Parathyroid adenoma (tissue), 2 donors: ENCODE results near the gene ANKRD18A.

Source experiments
- H2AFZ ChIP-seq: fragments of 300-600 bp; sonication (generic); one replicate; pipeline ENCODE4 v1.7.0; 2017; ENCODE audit warnings: antibody characterized with exemption, mild to moderate bottlenecking
- H3K27ac ChIP-seq: fragments of 300-600 bp; sonication (generic); one replicate; pipeline ENCODE4 v1.7.0; 2017
- H3K27me3 ChIP-seq: fragments of 300-600 bp; sonication (generic); one replicate; pipeline ENCODE4 v1.7.0; 2017; ENCODE audit warnings: low read length; ENCODE audit not compliant: control insufficient read depth, insufficient read depth
- H3K36me3 ChIP-seq: fragments of 300-600 bp; sonication (generic); one replicate; pipeline ENCODE4 v1.7.0; 2017; ENCODE audit warnings: low read length; ENCODE audit not compliant: control insufficient read depth, insufficient read depth
- H3K4me1 ChIP-seq: fragments of 300-600 bp; sonication (generic); one replicate; pipeline ENCODE4 v1.7.0; 2017; ENCODE audit warnings: control low read depth
- H3K4me2 ChIP-seq: fragments of 300-600 bp; sonication (generic); one replicate; pipeline ENCODE4 v1.7.0; 2017; ENCODE audit warnings: low read length
- H3K4me3 ChIP-seq: fragments of 300-600 bp; sonication (generic); one replicate; pipeline ENCODE4 v1.7.0; 2017; ENCODE audit warnings: low read depth, low read length
- H3K79me2 ChIP-seq: fragments of 300-600 bp; sonication (generic); one replicate; pipeline ENCODE4 v1.7.0; 2017; ENCODE audit warnings: control low read depth
- H3K9ac ChIP-seq: fragments of 300-600 bp; sonication (generic); one replicate; pipeline ENCODE4 v1.7.0; 2017; ENCODE audit warnings: mild to moderate bottlenecking
- H3K9me3 ChIP-seq: fragments of 300-600 bp; sonication (generic); one replicate; pipeline ENCODE4 v1.7.0; 2017; ENCODE audit warnings: low read length; ENCODE audit not compliant: control insufficient read depth
- CTCF ChIP-seq: fragments of 300-600 bp; sonication (generic); IDR thresholded peaks from one replicate; pipeline ENCODE4 v1.7.0; 2017; ENCODE audit warnings: antibody characterized with exemption, mild to moderate bottlenecking
- donor health status: primary hyperparathyroidism.

ANKRD18A gene

GRCh38 chr9:38620483-38621433 lies at the start of gene ANKRD18A:
ANKRD18A (minus strand) TSS chr9:38620596; CDS start chr9:38620285, 311 bp downstream.
- peaks cover 3% of the 10 kb centered on the region for H3K4me1 ChIP-seq
- peak within 1 kb of the TSS; percentile 60 for H2AFZ ChIP-seq
- peak; percentile 62 for TF ChIP-seq CTCF
- peak within 1 kb of the TSS; percentile 84 for H3K27ac ChIP-seq
- H3K36me3 ChIP-seq = no peaks in the 10 kb centered on the region
- no peaks in the 10 kb centered on the region for H3K79me2 ChIP-seq
- peak within 1 kb of the TSS; percentile 69 for H3K4me3 ChIP-seq
- no peaks in the 10 kb centered on the region for H3K9me3 ChIP-seq
- H3K4me2 ChIP-seq = peak within 1 kb of the TSS; percentile 88
- peak within 1 kb of the TSS; percentile 19 for H3K9ac ChIP-seq
- no peaks in the 10 kb centered on the region for H3K27me3 ChIP-seq

- Histone ChIP-seq H2AFZ (no peak overlapping the region), H3K27me3 (no peaks in the 10 kb centered on the region), H3K9me3 (no peaks in the 10 kb centered on the region), H3K4me1 (no peaks in the 10 kb centered on the region), H3K36me3 (no peaks in the 10 kb centered on the region), H3K27ac (no peak overlapping the region), H3K4me2 (no peak overlapping the region), H3K79me2 (no peaks in the 10 kb centered on the region), H3K9ac (no peak overlapping the region), H3K4me3 (no peak overlapping the region)
- no peak for TF ChIP-seq CTCF
Measured at GRCh38 chr9:38668791-38669466, 48.5 kb upstream of the ANKRD18A start.

GRCh38 chr9:38662763-38663593 lies 42.6 kb upstream of the ANKRD18A start:
- Histone ChIP-seq H3K27ac (no peak overlapping the region), H3K4me3 (no peak overlapping the region), H3K79me2 (no peaks in the 10 kb centered on the region), H3K4me2 (no peak overlapping the region), H3K9me3 (no peaks in the 10 kb centered on the region), H3K36me3 (no peaks in the 10 kb centered on the region), H3K9ac (no peak overlapping the region), H3K27me3 (no peaks in the 10 kb centered on the region), H2AFZ (no peak overlapping the region), H3K4me1 (no peaks in the 10 kb centered on the region)
- peak; percentile 35 for TF ChIP-seq CTCF

GRCh38 chr9:38659538-38659937 lies 39.1 kb upstream of the ANKRD18A start:
- H3K27me3 ChIP-seq = no peaks in the 10 kb centered on the region
- TF ChIP-seq CTCF = no peak
- H3K79me2 ChIP-seq = no peaks in the 10 kb centered on the region
- H3K9ac ChIP-seq = no peak overlapping the region
- no peak overlapping the region for H3K27ac ChIP-seq
- no peaks in the 10 kb centered on the region for H3K4me1 ChIP-seq
- H3K4me2 ChIP-seq = no peak overlapping the region
- H2AFZ ChIP-seq = no peak overlapping the region
- H3K36me3 ChIP-seq = no peaks in the 10 kb centered on the region
- H3K9me3 ChIP-seq = no peaks in the 10 kb centered on the region
- H3K4me3 ChIP-seq = no peak overlapping the region
